ENCODE results near the gene SLC16A10.

DNA sequence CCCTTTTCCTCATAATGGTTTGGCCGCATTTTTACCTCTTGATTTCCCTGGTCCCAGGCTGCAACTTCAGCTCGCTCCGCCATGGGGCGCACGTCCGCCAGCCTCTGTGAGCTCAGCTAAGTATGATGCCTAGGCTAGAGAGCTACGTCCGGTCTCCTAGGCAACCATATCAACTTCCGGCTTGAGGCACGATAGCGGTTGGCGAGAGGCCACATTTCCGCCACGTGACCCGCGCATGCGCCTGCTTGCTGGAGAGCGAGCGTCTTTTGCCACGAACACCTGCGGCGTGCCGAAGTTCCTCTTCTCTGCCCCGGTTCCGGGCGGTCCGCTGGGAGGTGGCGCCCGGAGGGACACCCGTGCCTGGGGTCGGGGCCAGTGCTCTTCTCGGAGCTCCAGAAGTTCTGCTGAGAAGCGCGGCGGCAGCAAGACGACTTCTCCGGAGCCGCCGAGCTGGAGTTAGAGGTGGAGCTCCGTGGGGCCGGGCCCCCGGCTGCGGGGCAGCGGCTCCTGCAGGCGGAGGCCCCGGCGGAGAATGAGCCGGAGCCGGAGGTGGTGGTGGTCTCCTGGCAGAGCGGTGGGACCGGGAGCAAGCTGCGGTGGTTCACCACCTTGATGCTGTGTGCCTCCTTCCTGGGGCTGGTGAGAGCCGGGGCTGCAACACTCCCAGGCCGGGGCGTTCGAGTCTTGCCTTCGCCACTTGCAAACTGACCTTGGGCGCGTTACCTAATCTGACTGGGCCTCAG lies 172.0 kb downstream of the SLC16A10 start:
- TF ChIP-seq POLR2AphosphoS5 (IDR thresholded peaks at IDR 0.05; ENCODE audit: insufficient read depth, low read depth, low read length) (peak; percentile 78), CTCF (IDR thresholded peaks at IDR 0.05; ENCODE audit: extremely low read depth in 1 of 2, insufficient read depth in 1 of 2, low read depth in 1 of 2, low read length in 2 of 2) (peak; percentile 89 to 98), EZH2 (IDR thresholded peaks at IDR 0.05; ENCODE audit: borderline replicate concordance, low read depth, low read length, severe bottlenecking) (no peak)
- TF ChIP-seq, protein P1, sequence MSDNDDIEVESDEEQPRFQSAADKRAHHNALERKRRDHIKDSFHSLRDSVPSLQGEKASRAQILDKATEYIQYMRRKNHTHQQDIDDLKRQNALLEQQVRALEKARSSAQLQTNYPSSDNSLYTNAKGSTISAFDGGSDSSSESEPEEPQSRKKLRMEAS (IDR thresholded peaks at IDR 0.05; ENCODE audit: insufficient read depth, insufficient read length) = peak; percentile 100

Data from endothelial cell of umbilical vein (primary cell).